GM11168 (cell line): ENCODE results near the gene ZC3HAV1.
"Not testable (repeated sequence)": the region's sequence is repeated elsewhere in the genome, so short reads cannot be mapped to it uniquely, and the experiment has no call there.

Source experiments
- in situ Hi-C: fragments of 300-500 bp; cut with MboI; formaldehyde crosslinking; loops from one replicate; pipeline ENCODE4 v1.12.0; 2022; ENCODE audit warnings: low sequenced_read_pairs; ENCODE audit not compliant: unreplicated experiment

ZC3HAV1 gene

DNA sequence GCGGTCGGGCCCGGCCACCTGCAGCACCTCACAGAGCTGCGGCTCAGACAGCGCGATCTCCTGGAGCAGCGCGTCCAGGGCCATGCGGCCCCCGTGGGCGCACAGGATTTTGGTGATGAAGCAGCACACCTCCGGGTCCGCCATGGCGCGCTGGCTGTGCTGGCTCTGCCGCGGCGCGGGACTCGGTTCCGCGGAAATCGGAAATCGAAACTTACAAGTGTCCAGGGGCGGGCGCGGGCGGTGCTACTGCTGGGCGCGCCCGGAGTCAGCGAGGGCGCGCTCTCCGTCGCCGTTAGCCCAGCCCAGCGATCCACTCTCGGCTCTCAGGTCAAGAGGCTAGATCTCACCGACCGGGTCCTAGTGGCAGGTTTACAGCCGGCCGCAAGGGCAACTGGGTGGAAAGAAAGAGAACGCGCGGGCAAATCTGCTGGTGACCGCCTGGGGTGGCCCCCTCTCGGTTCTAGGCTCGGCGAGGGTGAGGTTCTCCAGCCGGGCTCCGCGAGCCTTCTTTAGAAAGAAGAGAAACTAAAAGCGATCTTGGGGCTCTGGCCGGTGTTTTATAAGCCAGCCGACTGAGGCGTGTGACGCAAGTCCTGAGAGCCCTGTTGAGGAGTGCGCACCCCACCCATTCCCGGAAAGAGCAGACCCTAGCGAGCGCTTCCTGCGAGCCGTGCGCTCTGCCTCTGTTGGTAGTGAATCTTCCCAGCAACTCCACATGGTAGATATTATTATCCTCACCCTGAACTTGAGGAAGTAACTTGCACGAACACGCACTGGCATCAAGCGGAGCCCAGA is at the start of gene ZC3HAV1:
Gene ZC3HAV1, minus strand, starts transcription at position 533 of the 795 bp plus-strand sequence. Its CDS starts 389 bp downstream, at position 144.
- in situ Hi-C loops = no loop called here

- in situ Hi-C loops = no loop called here
These were observed 44.3 kb upstream of the ZC3HAV1 start for GRCh38 chr7:139153832-139154231.

- in situ Hi-C loops = no loop called here
These were observed 42.6 kb upstream of the ZC3HAV1 start for GRCh38 chr7:139152149-139152548.

- in situ Hi-C loops = no loop called here
These were observed 29.6 kb upstream of the ZC3HAV1 start for GRCh38 chr7:139139150-139139549.

DNA sequence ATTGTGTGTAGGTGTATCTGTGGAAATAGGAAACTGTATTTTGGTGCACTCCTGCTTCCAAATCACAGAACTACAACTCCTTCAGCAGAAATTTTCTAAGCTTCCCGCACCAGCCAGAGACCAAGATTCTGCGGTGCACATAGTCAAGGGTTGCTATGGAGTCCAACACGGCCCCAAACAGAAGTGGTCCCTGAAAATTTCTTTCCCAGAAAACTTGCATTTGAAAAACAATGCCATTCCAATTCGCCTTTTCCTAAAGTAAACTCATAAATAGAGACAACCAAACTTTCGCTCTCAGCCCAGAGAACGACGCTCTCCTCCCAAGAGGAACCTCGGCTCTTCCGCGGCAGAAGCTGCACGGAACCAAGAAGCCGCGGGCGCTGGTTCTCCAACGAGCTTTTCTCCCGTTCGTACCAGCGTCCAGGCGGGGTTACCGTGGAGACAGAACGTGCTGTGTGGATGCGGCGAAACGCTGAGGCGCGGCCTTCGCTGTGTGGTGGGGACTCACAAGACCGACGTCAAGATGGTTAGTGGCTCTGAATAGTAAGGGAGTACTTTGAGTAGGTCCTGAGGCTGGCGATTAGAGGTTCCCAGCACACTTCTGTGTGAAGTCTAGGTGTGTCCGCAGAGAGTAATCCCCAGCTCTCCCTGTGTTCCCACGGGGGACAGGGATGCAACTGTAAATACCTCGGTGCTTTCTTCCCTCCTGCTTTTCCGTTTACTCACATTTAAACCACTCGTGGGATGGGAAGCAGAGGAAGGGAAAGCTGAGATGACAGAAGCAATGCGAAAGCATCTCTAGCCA is 24.0 kb upstream of the ZC3HAV1 start:
- in situ Hi-C loops = no loop called here

DNA sequence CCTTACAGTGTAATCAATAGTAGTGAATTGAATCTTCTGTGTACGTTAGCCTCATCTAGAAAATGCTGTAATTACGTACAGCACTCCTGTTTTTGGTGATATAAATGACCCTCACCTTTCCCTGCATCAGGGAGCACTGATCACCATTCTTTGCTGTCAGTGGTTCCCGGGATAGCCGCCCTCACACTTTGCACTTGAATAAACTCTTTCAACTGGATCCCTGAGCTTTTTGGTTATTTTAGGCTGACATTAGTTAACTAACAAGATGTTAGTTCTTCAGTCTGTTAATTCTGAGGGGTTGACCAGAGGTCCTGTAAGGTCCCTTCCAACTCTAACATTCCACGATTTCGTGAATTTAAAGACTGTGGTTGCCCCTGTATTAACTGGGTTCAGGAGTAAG is 23.4 kb upstream of the ZC3HAV1 start:
- in situ Hi-C loops = no loop called here

DNA sequence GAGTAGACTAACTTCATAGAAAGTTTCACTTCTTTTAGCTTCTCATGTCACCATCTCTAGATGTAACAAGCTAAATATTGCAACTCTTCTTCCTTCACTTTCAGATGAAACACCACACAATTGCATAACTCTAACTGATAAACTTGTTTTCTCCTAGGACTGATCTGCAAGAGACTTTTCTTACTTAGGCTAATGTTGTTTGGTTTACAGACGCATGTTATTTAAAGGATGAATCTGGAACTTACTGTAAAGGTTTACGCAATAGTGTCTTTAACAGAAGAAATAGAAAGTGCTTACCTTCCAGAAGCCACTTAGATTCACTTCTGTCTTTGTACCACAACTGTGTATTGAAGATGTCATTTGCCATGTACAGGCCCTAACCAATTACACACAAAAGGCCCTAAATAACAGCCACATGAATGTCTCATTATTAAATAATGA is 22.1 kb upstream of the ZC3HAV1 start:
- in situ Hi-C loops = no loop called here

GRCh38 chr7:139129814-139130213 is 20.3 kb upstream of the ZC3HAV1 start:
- in situ Hi-C loops = not testable (repeated sequence)

GRCh38 chr7:139127648-139128047 is 18.1 kb upstream of the ZC3HAV1 start:
- in situ Hi-C loops = no loop called here

DNA sequence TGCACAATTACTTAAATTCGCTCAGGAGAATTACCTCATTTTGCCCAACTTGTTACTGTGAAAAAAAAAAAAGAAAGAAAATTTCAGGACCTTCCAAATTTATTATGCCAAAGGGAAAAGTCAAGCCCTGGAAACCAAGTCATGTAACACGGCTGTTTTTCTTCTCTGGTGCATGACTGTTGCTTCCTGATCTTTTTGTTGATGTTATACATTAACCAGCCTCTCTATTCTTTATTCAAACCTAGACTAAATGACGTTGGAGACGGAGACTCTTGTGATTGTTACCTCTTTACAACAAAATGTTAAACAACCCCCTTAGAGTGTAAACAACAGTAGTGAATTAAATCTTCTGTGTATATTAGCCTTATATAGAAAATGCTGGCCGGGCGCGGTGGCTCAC is 16.1 kb upstream of the ZC3HAV1 start:
- in situ Hi-C loops = no loop called here

DNA sequence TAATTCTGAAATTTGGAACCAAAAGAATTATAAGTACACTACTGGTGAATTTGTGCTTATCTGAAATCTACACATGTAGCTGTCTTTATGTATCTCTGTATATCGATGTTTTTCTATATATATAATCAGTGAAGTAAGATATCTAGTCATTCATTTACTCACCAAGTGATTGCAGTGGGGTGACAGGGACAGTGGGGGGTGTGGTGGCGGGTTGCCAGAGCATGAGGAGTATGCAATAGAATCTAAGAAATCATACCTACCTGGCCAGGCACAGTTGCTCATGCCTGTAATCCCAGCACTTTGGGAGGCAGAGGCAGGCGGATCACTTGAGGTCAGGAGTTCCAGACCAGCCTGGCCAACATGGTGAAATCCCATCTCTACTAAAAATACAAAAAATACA is 15.5 kb upstream of the ZC3HAV1 start:
- in situ Hi-C loops = not testable (repeated sequence)

- in situ Hi-C loops = no loop called here
These were observed 14.8 kb upstream of the ZC3HAV1 start for GRCh38 chr7:139124084-139124914.

GRCh38 chr7:139119486-139119849 is 9.9 kb upstream of the ZC3HAV1 start:
- in situ Hi-C loops = no loop called here

- in situ Hi-C loops = no loop called here
These were observed 9.4 kb upstream of the ZC3HAV1 start for GRCh38 chr7:139118805-139119485.

GRCh38 chr7:139118234-139118804 is 8.8 kb upstream of the ZC3HAV1 start:
- in situ Hi-C loops = no loop called here

- in situ Hi-C loops = no loop called here
These were observed 8.2 kb upstream of the ZC3HAV1 start for GRCh38 chr7:139117599-139118233.

- in situ Hi-C loops = no loop called here
These were observed 7.5 kb upstream of the ZC3HAV1 start for GRCh38 chr7:139116999-139117398.

GRCh38 chr7:139115104-139115503 is 5.6 kb upstream of the ZC3HAV1 start:
- in situ Hi-C loops = no loop called here

DNA sequence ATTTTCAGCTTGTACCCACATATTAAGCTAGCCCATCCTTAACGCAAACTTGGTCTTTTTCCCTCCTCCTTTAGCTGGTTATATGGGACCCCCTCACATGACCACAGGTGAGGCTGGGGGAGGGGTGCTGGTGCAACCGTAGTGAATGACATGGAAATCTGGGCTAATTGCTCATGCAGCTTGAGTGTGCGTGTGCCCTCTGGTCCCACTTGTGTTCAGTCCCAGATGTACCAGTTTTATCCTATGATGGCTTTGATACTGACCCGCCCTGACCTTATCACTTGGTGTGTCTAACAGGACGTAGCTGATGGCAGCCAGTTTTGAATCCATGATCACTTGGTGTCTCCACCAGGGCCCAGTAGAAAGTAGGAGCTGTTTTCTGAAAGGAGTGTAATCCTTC is 5.1 kb upstream of the ZC3HAV1 start:
- in situ Hi-C loops = no loop called here
